Measurements from ENCODE around the gene NLRP14.

GRCh38 chr11:7072401-7073028 is 52.2 kb downstream of the NLRP14 start:
- TF ChIP-seq CTCF (IDR thresholded peaks at IDR 0.05) (no peak), POLR2AphosphoS5 (IDR thresholded peaks at IDR 0.05) (no peak), POLR2A (IDR thresholded peaks at IDR 0.05) (no peak)

All from breast epithelium (tissue), 3 donors.